ENCODE measurements around the gene GPR22. TPM values are rescaled to one million over a fixed set of nuclear protein-coding genes. Genes with fewer than 3 reads are reported as not detected.

The GPR22 gene
- total and polyA plus RNA-seq, 10 of the 15 experiments (the other 5 are each of a cell fraction or from before 2014, with no cell fraction given) = 0.11 to 0.71 (median 0.47) TPM; not detected in 6

- Histone ChIP-seq H3K27ac (ENCODE audit: control insufficient read depth, insufficient read depth) (no peak overlapping the region), H3K9me3 (replicated peaks; ENCODE audit: control insufficient read depth, insufficient read depth, low read length) (no peaks in the 10 kb centered on the region), H3K4me3 (no peak overlapping the region), H4K20me1 (ENCODE audit: control insufficient read depth, insufficient read depth) (no peaks in the 10 kb centered on the region), H3K27me3 (replicated peaks in 1 of 2; ENCODE audit: control insufficient read depth in 2 of 2, insufficient read depth in 2 of 2, low read length in 1 of 2) (no peaks in the 10 kb centered on the region), H3K79me2 (ENCODE audit: control insufficient read depth, insufficient read depth, low read length) (no peaks in the 10 kb centered on the region), H3K9ac (ENCODE audit: control insufficient read depth, insufficient read depth, low read length) (no peak overlapping the region), H3K4me1 (ENCODE audit: control insufficient read depth, insufficient read depth, low read length) (no peaks in the 10 kb centered on the region), H3K4me2 (ENCODE audit: control insufficient read depth, insufficient read depth) (no peak overlapping the region), H2AFZ (ENCODE audit: control insufficient read depth, low read depth, low read length) (no peak overlapping the region), H3K36me3 (ENCODE audit: control insufficient read depth in 2 of 2, insufficient read depth in 2 of 2, low read length in 1 of 2) (peaks cover 0 to 6% of the 10 kb centered on the region in 2 experiments; a peak in 2 of 4 replicates)
- CTCF ChIA-PET = no interaction called here
- intact Hi-C loops (cut with micrococcal nuclease; ENCODE audit: unreplicated experiment) (loop anchor here (5.0 kb wide), 1 partner anchor 356 kb away; no protein-coding TSS in a partner anchor), in situ Hi-C loops (cut with MboI) (no loop called here)
- FAIRE-seq (no peak), ATAC-seq (no peak), DNase-seq (ENCODE audit: low read depth, low spot score) (no peak)
- TF ChIP-seq ZNF384 (IDR thresholded peaks at IDR 0.05; ENCODE audit: borderline replicate concordance, low read depth, low read length) (no peak), PML (IDR thresholded peaks at IDR 0.05; ENCODE audit: low read length) (no peak), BHLHE40 (IDR thresholded peaks at IDR 0.05; ENCODE audit: borderline replicate concordance in 1 of 2, low read depth in 2 of 2, low read length in 1 of 2) (no peak)
- RAD21 ChIA-PET (ENCODE audit: unreplicated experiment) = no interaction called here
- BruUV-seq (replicated peaks) = no TSS peak
- POLR2A ChIA-PET = no interaction called here
- SMC1A ChIA-PET (ENCODE audit: uncharacterized antibody, unreplicated experiment) = no interaction called here
Observed at GRCh38 chr7:107503687-107504086, 33.8 kb downstream of the GPR22 start.

- no peak for DNase-seq (ENCODE audit: low read depth, low spot score)
- H3K79me2 ChIP-seq (ENCODE audit: control insufficient read depth, insufficient read depth, low read length) = no peaks in the 10 kb centered on the region
- H3K9ac ChIP-seq (ENCODE audit: control insufficient read depth, insufficient read depth, low read length) = no peak overlapping the region
- ChIA-PET SMC1A (ENCODE audit: uncharacterized antibody, unreplicated experiment) (interaction anchor here (0.8 to 1.5 kb wide), 3 partner anchors 12 to 43 kb away, joined by 3 read pairs; no protein-coding TSS in a partner anchor), CTCF (no interaction called here), POLR2A (no interaction called here), RAD21 (ENCODE audit: unreplicated experiment) (no interaction called here)
- ATAC-seq = no peak
- no peaks in the 10 kb centered on the region for H3K27me3 ChIP-seq (replicated peaks in 1 of 2; ENCODE audit: control insufficient read depth in 2 of 2, insufficient read depth in 2 of 2, low read length in 1 of 2)
- FAIRE-seq = no peak
- no peak overlapping the region for H3K27ac ChIP-seq (ENCODE audit: control insufficient read depth, insufficient read depth)
- peaks cover 0 to 6% of the 10 kb centered on the region in 2 experiments; a peak in 2 of 4 replicates for H3K36me3 ChIP-seq (ENCODE audit: control insufficient read depth in 2 of 2, insufficient read depth in 2 of 2, low read length in 1 of 2)
- no peak overlapping the region for H3K4me2 ChIP-seq (ENCODE audit: control insufficient read depth, insufficient read depth)
- H3K4me3 ChIP-seq = no peak overlapping the region
- no peaks in the 10 kb centered on the region for H3K9me3 ChIP-seq (replicated peaks; ENCODE audit: control insufficient read depth, insufficient read depth, low read length)
- H4K20me1 ChIP-seq (ENCODE audit: control insufficient read depth, insufficient read depth) = no peaks in the 10 kb centered on the region
- no peak overlapping the region for H2AFZ ChIP-seq (ENCODE audit: control insufficient read depth, low read depth, low read length)
- H3K4me1 ChIP-seq (ENCODE audit: control insufficient read depth, insufficient read depth, low read length) = no peaks in the 10 kb centered on the region
- in situ Hi-C loops (cut with MboI) = no loop called here
- intact Hi-C loops (cut with micrococcal nuclease; ENCODE audit: unreplicated experiment) = no loop called here
- BruUV-seq (replicated peaks) = no TSS peak
- 100% methylated on average over 1 of the region's 1 CpG for WGBS (ENCODE audit: insufficient coverage, insufficient replicate concordance, low lambda C conversion rate, missing lambda C conversion rate)
- TF ChIP-seq SUZ12 (IDR thresholded peaks at IDR 0.05; ENCODE audit: unreplicated experiment) (no peak), MXI1 (IDR thresholded peaks at IDR 0.05; ENCODE audit: low read depth, low read length) (no peak), MEF2A (IDR thresholded peaks at IDR 0.05; ENCODE audit: insufficient read depth, low read depth, low read length) (no peak), ATF2 (IDR thresholded peaks at IDR 0.05; ENCODE audit: low read length) (no peak), ZBTB33 (IDR thresholded peaks at IDR 0.05) (no peak), RAD51 (IDR thresholded peaks at IDR 0.05) (no peak), SUPT20H (IDR thresholded peaks at IDR 0.05; ENCODE audit: borderline replicate concordance, control insufficient read depth, low read depth, low read length) (no peak), SIX5 (IDR thresholded peaks at IDR 0.05; ENCODE audit: low read depth, low read length, severe bottlenecking) (no peak), MTA2 (IDR thresholded peaks at IDR 0.05; ENCODE audit: low read depth) (no peak), NR2F1 (conservative IDR thresholded peaks at IDR 0.05) (no peak), SPI1 (IDR thresholded peaks at IDR 0.05; ENCODE audit: borderline replicate concordance, insufficient read depth, low read depth, low read length) (no peak)
Observed at GRCh38 chr7:107505362-107505761, 35.5 kb downstream of the GPR22 start.

Measured in GM12878 (cell line).